ENCODE measurements around the gene HAND2. TPM values are rescaled to one million over a fixed set of nuclear protein-coding genes. Genes with fewer than 3 reads are reported as not detected.

Gene HAND2
- total RNA-seq, 4 donors from 2014 or later, result 0.31 to 3.8 (median 1.8) TPM

DNA sequence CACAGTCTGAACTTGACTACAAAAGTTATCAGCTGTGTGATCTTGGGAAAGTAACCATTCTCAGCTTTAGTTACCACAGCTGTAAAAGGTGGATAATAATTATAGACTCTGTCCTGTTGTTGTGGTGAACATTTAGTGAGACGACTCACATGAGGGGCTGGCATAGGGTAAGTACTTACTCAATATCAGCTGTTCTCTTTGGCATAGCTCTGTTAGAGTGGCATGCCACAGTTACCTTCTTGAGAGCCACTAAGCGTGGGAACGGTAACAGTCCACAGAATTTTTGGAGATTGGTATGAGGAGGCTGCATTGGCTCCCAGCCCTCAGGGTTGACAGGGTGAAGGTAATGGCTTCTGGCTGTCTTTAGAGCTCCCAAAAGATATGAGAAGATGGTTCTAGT lies 13.2 kb upstream of the HAND2 start:
- no peaks in the 10 kb centered on the region for H3K9me3 ChIP-seq
- intact Hi-C loops (cut with DNase I), result no loop called here
- TF ChIP-seq, protein P1, sequence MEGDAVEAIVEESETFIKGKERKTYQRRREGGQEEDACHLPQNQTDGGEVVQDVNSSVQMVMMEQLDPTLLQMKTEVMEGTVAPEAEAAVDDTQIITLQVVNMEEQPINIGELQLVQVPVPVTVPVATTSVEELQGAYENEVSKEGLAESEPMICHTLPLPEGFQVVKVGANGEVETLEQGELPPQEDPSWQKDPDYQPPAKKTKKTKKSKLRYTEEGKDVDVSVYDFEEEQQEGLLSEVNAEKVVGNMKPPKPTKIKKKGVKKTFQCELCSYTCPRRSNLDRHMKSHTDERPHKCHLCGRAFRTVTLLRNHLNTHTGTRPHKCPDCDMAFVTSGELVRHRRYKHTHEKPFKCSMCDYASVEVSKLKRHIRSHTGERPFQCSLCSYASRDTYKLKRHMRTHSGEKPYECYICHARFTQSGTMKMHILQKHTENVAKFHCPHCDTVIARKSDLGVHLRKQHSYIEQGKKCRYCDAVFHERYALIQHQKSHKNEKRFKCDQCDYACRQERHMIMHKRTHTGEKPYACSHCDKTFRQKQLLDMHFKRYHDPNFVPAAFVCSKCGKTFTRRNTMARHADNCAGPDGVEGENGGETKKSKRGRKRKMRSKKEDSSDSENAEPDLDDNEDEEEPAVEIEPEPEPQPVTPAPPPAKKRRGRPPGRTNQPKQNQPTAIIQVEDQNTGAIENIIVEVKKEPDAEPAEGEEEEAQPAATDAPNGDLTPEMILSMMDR (IDR thresholded peaks at IDR 0.05), result no peak
- TF ChIP-seq POLR2A (IDR thresholded peaks at IDR 0.05), result no peak
- no peak overlapping the region for H3K27ac ChIP-seq
- H3K4me3 ChIP-seq, result no peak overlapping the region
- H3K36me3 ChIP-seq, result no peaks in the 10 kb centered on the region
- DNase-seq, result no peak
- H3K4me1 ChIP-seq, result peaks cover 3 to 9% (median 6%) of the 10 kb centered on the region in 3 donors
- peaks cover 4 to 79% (median 11%) of the 10 kb centered on the region in 4 donors for H3K27me3 ChIP-seq
- WGBS, 2 donors, result 75 to 92% methylated on average over 1 to 3 of the region's 3 CpGs

DNA sequence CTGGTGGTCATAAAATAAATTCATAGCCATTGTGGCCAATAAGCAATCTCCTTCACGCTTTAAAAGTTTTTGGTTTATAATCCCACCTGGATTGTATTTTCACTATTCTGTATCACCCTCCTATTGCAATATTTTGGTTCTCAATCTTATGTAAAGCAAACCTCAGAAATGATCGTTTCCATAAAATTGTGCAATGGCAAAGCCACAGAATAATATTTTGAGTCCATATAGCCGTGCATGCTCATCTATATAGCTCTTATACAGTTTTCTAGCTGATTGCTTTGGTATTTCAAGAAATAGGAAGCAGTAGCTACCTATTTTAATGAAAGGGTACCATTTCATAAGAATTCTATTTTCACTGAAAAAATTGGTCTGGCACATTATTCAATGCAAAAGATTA lies 10.0 kb upstream of the HAND2 start:
- Histone ChIP-seq H3K36me3 (no peaks in the 10 kb centered on the region), H3K9me3 (no peaks in the 10 kb centered on the region), H3K4me3 (no peak overlapping the region), H3K27me3 (peaks cover 9 to 99% (median 32%) of the 10 kb centered on the region in 4 donors), H3K27ac (no peak overlapping the region), H3K4me1 (peaks cover 7 to 17% (median 13%) of the 10 kb centered on the region in 3 donors)
- TF ChIP-seq, protein P1 (IDR thresholded peaks at IDR 0.05), result no peak
- no peak for DNase-seq
- intact Hi-C loops (cut with DNase I), result no loop called here
- WGBS, 2 donors, result 55 to 57% methylated on average over 3 of the region's 3 CpGs

DNA sequence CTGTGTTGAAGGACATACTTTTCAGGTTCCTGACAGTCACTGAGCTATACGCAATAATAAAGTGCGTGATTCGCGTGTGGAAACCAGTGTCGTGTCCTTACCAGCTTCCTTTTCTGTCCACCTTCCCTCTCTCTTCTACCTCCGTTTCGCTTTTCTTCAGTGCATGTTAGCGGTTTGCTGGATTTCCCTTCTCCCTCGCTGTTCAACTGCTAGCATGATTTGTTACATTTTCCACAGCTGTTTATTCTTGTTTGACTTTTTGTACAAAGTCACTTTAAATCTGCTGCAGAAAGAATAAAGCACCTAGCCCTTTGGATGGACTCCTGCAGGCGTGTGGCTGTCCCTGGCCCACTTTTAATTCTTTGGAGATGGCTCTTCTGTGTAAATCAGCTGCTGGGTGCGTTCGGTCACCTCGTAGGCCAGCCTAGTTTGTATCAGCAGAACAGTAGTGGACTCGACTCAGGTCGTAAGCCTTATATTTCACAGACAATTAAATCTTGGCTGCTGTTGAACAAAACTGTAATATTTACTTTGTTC lies 8.9 kb upstream of the HAND2 start:
- DNase-seq, result no peak
- intact Hi-C loops (cut with DNase I), result no loop called here
- Histone ChIP-seq H3K27me3 (peaks cover 9 to 99% (median 38%) of the 10 kb centered on the region in 4 donors), H3K36me3 (no peaks in the 10 kb centered on the region), H3K4me3 (peak overlapping the region in 3 of 4 donors; percentile 11 to 60 (median 31)), H3K9me3 (no peaks in the 10 kb centered on the region), H3K4me1 (peaks cover 7 to 17% (median 13%) of the 10 kb centered on the region in 3 donors), H3K27ac (no peak overlapping the region)
- WGBS, 2 donors, result 11 to 13% methylated on average over 15 of the region's 15 CpGs
- TF ChIP-seq POLR2A (IDR thresholded peaks at IDR 0.05), result no peak
- TF ChIP-seq, protein P1 (IDR thresholded peaks at IDR 0.05), result no peak

DNA sequence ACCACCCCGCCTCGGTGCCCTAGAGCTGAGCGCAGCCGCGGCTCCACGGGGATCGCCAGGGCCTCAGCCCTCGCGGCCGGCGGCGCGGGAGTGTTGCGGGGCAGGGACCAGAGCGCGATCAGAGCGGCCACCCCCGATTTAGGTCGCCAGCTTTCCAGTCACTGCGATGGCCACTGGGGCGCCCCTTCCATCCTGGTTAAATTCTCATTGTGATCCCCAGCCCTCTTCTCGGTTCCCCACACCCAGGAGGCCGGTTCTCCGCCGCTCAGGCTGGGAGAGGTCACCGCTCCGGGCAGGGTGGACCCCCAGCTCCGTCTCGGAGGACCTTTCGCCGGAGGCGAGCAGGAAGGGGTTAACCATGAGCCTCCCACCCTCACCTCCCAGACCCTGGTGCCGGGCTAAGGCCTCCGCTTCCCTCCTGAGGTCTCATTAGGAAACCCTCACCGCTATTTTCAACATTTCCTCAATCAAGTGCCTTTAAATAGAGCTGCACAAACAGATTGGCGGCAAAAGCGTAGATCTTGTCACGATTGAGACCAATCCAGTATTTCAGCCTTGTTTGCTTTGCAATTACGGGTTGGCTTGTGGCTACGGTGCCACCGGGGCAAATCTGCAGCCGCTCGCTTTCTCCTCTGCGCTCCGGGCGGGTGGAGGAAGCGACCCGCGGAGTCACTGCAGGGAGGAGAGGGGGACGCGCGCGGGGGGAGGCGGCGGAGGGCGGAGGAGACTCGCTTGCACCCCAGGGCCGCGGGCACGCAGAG lies 8.3 kb upstream of the HAND2 start:
- peak overlapping the region in 3 of 4 donors; percentile 11 to 60 (median 31) for H3K4me3 ChIP-seq
- H3K27me3 ChIP-seq, result peaks cover 9 to 100% (median 38%) of the 10 kb centered on the region in 4 donors
- intact Hi-C loops (cut with DNase I), result no loop called here
- H3K4me1 ChIP-seq, result peaks cover 7 to 17% (median 13%) of the 10 kb centered on the region in 3 donors
- H3K27ac ChIP-seq, result no peak overlapping the region
- 0 to 12% methylated on average over 10 to 30 of the region's 60 CpGs for WGBS, 2 donors
- no peaks in the 10 kb centered on the region for H3K36me3 ChIP-seq
- no peak for DNase-seq
- TF ChIP-seq, protein P1 (IDR thresholded peaks at IDR 0.05), result no peak
- no peak for TF ChIP-seq POLR2A (IDR thresholded peaks at IDR 0.05)
- no peaks in the 10 kb centered on the region for H3K9me3 ChIP-seq

DNA sequence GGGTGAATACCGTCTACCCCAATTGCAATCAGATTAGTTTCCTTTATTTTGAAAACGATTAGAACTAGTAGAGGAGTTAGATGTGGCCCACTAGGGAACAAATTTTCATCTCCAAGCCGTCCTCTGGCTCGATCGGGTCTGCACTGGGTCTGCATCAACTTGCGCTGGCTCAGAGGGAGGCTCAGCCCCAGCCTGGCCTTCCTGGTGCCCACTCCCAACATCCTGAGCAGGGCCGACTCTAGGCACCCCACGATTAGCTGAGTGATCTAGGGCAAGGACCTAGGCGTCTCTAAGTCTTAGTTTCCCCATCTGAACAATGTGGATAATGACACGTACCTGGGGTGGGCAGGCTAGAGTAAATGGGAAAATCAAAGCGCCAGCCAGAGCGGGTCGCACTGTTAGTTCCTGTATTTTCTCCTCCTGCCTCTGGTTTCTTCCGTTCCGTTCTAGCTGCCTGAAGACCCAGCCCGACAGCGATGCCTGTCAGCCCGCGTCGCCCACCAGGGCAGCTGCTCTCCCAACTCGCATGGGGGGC lies 7.7 kb upstream of the HAND2 start:
- intact Hi-C loops (cut with DNase I), result no loop called here

More for the DNA sequence above, 7.7 kb upstream of the HAND2 start:
- no peak overlapping the region for H3K27ac ChIP-seq
- H3K36me3 ChIP-seq, result no peaks in the 10 kb centered on the region
- peaks cover 9 to 100% (median 42%) of the 10 kb centered on the region in 4 donors for H3K27me3 ChIP-seq
- peaks cover 7 to 17% (median 13%) of the 10 kb centered on the region in 3 donors for H3K4me1 ChIP-seq
- TF ChIP-seq, protein P1 (IDR thresholded peaks at IDR 0.05), result no peak
- no peak for TF ChIP-seq POLR2A (IDR thresholded peaks at IDR 0.05)
- 16 to 31% methylated on average over 17 to 18 of the region's 21 CpGs for WGBS, 2 donors
- H3K9me3 ChIP-seq, result no peaks in the 10 kb centered on the region
- DNase-seq, result no peak
- peak overlapping the region in 3 of 4 donors; percentile 11 to 60 (median 31) for H3K4me3 ChIP-seq
